Measurements from ENCODE around the gene MYL6B.

Gene MYL6B

DNA sequence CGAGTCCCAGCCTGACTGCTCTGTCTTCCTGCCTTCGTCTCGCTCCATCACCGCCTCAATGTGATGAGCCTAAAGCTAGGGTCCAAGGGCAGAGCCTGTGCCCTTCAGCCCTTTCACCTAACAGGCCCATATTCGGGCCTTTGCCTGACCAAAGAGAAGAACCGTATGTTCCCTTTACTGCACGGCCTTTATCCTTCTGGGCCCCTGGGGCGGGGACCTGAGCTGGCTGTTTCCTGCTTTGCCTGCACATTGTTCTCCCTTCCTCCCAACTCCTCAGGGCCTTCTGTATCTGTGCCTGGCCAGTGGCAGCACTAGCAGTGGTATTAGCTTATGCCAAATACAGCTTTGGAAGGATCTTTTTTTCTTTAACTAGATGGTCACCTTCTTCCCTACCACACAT is 8.5 kb upstream of the MYL6B start:
- TF ChIP-seq, protein P1, sequence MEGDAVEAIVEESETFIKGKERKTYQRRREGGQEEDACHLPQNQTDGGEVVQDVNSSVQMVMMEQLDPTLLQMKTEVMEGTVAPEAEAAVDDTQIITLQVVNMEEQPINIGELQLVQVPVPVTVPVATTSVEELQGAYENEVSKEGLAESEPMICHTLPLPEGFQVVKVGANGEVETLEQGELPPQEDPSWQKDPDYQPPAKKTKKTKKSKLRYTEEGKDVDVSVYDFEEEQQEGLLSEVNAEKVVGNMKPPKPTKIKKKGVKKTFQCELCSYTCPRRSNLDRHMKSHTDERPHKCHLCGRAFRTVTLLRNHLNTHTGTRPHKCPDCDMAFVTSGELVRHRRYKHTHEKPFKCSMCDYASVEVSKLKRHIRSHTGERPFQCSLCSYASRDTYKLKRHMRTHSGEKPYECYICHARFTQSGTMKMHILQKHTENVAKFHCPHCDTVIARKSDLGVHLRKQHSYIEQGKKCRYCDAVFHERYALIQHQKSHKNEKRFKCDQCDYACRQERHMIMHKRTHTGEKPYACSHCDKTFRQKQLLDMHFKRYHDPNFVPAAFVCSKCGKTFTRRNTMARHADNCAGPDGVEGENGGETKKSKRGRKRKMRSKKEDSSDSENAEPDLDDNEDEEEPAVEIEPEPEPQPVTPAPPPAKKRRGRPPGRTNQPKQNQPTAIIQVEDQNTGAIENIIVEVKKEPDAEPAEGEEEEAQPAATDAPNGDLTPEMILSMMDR (conservative IDR thresholded peaks at IDR 0.05; ENCODE audit: low read depth, low read length) = no peak
- no peak for DNase-seq (ENCODE audit: low read depth)
- H3K4me3 ChIP-seq (ENCODE audit: low read depth, low read length) = no peak overlapping the region

DNA sequence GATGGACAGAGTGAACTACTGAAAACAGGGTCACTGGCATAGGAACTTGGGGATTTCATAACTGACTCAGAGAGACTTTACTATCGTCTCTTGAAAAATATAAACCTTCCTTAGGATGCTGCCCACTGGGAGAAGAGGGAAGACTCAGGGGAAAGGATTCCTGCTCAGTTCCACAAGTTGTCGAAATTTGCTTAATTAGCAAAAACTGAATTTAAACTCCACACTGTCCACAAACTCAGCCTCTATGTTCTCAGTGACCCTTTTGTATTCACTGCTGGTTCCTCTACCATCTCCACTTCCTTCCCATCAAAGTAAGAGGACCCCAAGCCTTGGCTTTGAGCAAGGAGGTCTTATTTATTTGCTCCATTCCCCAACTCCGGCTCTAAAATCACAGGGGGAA is 7.2 kb upstream of the MYL6B start:
- TF ChIP-seq, protein P1 (conservative IDR thresholded peaks at IDR 0.05; ENCODE audit: low read depth, low read length) = no peak
- H3K4me3 ChIP-seq (ENCODE audit: low read depth, low read length) = no peak overlapping the region
- DNase-seq (ENCODE audit: low read depth) = no peak

DNA sequence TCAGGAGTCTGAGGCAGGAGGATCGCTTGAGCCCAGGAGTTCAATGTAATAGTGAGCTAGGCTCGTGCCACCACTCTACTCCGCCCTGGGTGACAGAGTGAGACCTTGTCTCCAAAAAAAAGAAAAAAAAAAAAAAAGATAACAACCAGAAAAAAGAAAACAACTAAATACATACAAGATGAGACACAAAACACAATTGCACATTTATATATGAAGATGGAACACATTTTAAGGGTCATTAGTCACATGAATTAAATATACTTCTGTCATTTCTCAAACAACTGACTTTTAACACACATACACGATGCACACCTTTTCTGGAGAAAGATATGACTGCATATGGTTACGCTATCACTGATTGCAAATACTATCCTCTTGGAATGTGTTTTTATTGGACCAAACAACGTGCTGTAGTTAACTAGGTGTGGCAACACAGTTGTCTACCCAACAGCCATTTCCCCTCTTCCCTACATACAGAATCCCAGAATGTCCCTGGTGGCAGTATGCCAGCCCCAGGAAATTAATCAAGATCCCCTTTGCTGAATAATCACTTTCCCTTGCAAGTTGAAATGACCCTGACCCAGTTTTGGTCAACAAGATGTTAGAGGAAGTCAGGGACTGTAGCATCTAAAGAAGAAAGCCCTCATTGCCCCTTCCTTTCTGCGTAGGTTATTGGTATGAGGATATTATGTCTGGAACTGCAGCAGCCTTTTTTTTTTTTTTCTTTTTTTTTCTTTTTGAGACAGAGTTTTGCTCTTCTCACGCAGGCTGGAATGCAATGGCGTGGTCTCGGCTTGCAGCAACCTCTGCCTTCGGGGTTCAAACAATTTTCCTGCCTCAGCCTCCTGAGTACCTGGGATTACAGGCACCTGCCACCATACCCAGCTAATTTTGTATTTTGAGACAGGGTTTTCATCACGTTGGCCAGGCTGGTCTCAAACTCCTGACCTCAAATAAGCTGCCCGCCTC is 5.6 kb upstream of the MYL6B start:
- TF ChIP-seq, protein P1 (conservative IDR thresholded peaks at IDR 0.05; ENCODE audit: low read depth, low read length) = no peak
- DNase-seq (ENCODE audit: low read depth) = no peak
- H3K4me3 ChIP-seq (ENCODE audit: low read depth, low read length) = no peak overlapping the region

DNA sequence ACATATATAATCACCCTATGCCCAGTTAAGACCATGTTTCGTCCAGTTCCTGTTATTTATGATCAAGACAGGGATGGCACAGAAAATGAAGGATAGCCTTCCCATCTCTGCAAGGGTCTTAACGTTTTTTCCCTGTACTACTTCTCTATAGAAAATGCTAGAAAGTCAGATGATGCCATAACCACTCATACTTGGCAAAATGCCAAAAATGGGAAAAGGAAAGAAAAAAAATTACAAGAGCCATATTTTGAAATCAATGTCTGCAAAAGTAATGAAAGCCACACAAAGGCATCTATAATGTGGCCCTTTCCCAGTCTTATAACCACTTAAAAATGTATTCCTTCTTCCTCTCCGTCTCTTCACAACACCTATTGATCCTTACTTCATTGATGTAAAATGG is 1.8 kb upstream of the MYL6B start:
- TF ChIP-seq, protein P1 (conservative IDR thresholded peaks at IDR 0.05; ENCODE audit: low read depth, low read length) = no peak
- H3K4me3 ChIP-seq (ENCODE audit: low read depth, low read length) = no peak overlapping the region
- DNase-seq (ENCODE audit: low read depth) = peak; percentile 73

DNA sequence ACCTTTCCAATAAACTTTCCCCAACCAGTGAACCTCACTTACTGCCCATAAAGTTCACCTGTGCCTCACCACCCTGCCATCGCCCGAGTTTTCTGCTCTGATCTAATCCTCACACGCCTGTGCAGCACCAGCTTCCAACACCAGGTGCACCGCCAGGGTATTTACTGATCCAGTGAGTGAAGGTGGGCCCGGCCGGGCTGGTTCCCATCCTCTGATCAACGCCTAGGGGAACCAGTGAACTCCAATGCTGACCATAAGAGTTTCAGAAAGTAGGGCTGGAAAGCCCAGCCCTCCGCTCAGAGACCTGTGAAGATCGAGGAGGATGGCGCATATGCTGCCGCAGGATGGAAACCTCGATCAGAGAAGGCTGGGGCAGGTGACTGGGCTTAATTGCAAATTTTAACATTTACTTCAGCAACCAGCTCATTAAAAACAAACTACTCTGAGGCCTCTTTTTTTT is 685 bp upstream of the MYL6B start:
- H3K4me3 ChIP-seq (ENCODE audit: low read depth, low read length) = peak overlapping the region; percentile 62
- peak; percentile 38 for DNase-seq (ENCODE audit: low read depth)
- TF ChIP-seq, protein P1 (conservative IDR thresholded peaks at IDR 0.05; ENCODE audit: low read depth, low read length) = peak; percentile 53

DNA sequence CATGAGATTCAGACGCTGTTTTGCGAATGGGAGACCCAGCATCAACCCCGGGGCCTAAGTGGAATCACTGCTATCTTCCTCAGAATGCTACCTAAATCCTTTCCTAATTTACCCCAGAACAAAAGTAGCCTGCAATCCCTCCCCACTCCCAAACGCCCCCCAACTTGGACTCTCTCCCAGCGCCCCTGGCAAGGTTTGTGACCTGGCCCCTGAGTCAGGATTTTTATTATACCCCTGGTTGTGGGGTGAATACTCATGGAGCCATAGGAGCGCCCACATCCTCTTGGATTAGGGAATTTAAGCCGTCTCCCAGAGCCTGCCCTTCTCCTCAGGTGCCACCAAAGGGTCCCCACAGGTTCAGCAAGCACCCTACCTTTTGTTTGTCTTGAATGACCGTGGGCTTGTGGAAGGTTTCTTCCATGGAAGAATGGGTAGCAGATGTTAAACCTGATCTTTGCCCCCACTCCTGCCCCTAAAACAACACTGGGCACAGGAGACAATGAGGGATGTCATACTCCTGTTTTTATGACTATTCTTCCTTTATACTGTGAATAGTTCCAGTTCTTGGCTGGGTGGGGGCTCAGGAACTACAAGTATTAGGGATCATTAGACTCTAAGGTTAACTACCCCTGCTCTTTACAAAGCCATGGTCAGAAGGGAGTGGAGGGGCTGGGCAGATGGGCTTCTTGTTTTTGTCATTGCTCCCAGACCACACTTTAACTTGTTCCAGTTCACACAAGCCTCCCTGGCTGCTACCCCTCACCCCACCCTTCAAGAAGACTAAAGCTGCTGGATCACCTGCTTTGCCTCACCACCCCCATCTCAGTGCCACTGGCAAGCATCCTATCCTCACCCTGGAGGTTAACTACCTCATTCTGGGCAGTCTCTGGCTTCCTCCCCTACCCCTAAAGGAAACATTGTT is 630 bp downstream of the MYL6B start:
- no peak for DNase-seq (ENCODE audit: low read depth)
- TF ChIP-seq, protein P1 (conservative IDR thresholded peaks at IDR 0.05; ENCODE audit: low read depth, low read length) = no peak
- peak overlapping the region; percentile 62 for H3K4me3 ChIP-seq (ENCODE audit: low read depth, low read length)
